Upper lobe of left lung (tissue), 6 donors: Measurements from ENCODE around the gene PTPRN2. TPM values are rescaled to one million over a fixed set of nuclear protein-coding genes. Genes with fewer than 3 reads are reported as not detected.
A peak's percentile ranks its signal among the peaks of the same experiment; 100 is the strongest.

Experiments
- ATAC-seq, 2 donors: fragments of 200-7000 bp; cut with Tn5 transposase; one replicate each; pipeline ENCODE4 v1.9.1; 2022; ENCODE audit warnings: mild to moderate bottlenecking in 2 of 2, moderate library complexity in 2 of 2; ENCODE audit not compliant: low FRiP score in 2 of 2
- DNase-seq, 2 donors: peaks; one replicate each; pipeline ENCODE4 v3.0.0-alpha.2; 2019 to 2020
- H3K27ac ChIP-seq, 4 donors: fragments of 200-600 bp; sonication (generic); one replicate each; pipeline ENCODE4 v1.5.1; 2016 to 2019
- H3K27me3 ChIP-seq, 4 donors: fragments of 200-600 bp; sonication (generic); one replicate each; pipeline ENCODE4 v1.5.1; 2017 to 2019
- H3K36me3 ChIP-seq, 4 donors: fragments of 200-600 bp; sonication (generic); one replicate each; pipeline ENCODE4 v1.5.1; 2016 to 2019
- H3K4me1 ChIP-seq, 4 donors: fragments of 200-600 bp; sonication (generic); one replicate each; pipeline ENCODE4 v1.5.1; 2018 to 2019
- H3K4me3 ChIP-seq, 4 donors: fragments of 200-600 bp; sonication (generic); one replicate each; pipeline ENCODE4 v1.5.1; 2017 to 2019; ENCODE audit warnings: mild to moderate bottlenecking in 2 of 4, moderate library complexity in 1 of 4
- H3K9me3 ChIP-seq, 4 donors: fragments of 200-600 bp; sonication (generic); one replicate each; pipeline ENCODE4 v1.5.1; 2018 to 2019
- CTCF ChIP-seq, 6 experiments: fragments of 450-650 bp in 4 of 6; fragments of 200-600 bp in 2 of 6; sonication (generic) in 2 of 6; IDR thresholded peaks; one replicate each; pipeline ENCODE4 v1.5.1; 2016 to 2019; ENCODE audit warnings: antibody characterized with exemption in 6 of 6
- EP300 ChIP-seq, 4 donors: sonication (generic); formaldehyde crosslinking; IDR thresholded peaks; one replicate each; pipeline ENCODE4 v1.5.1; 2017; ENCODE audit warnings: antibody characterized with exemption in 4 of 4, control low read depth in 2 of 4
- POLR2A ChIP-seq, 4 donors: fragments of 450-650 bp; IDR thresholded peaks; one replicate each; pipeline ENCODE4 v1.5.1; 2016 to 2017; ENCODE audit warnings: antibody characterized with exemption in 4 of 4, mild to moderate bottlenecking in 2 of 4
- POLR2AphosphoS5 ChIP-seq, 2 donors: sonication (generic); formaldehyde crosslinking; IDR thresholded peaks; one replicate each; pipeline ENCODE4 v1.5.1; 2017; ENCODE audit warnings: antibody characterized with exemption in 2 of 2
- WGBS, 2 donors: methylation state at CpG; one replicate each; pipeline ENCODE4 v1.1.5; 2017 to 2018; 5-methylcytosine and 5-hydroxymethylcytosine counted together
- total RNA-seq, 6 donors: library from RNA; depleted of rRNA in 4 of 6; stranded (reverse); fragments of >200 nt in 4 of 6; gene quantifications; one replicate each; pipeline versions ENCODE4 v1.1.0 to v1.2.1, GENCODE V29; 2016 to 2021
- donor health status: DM: no; HTN: no; CAD: no; lungs with moderate emphysema.
- donor health status: DM: no; HTN: yes; CAD: no; lungs with severe emphysema.

PTPRN2 gene
- total RNA-seq, 6 donors from 2014 or later = 3.3 to 7.9 (median 5.2) TPM

- no peaks in the 10 kb centered on the region for H3K27me3 ChIP-seq
- ATAC-seq (no peak), DNase-seq (no peak)
- no peak overlapping the region for H3K4me3 ChIP-seq
- no peaks in the 10 kb centered on the region for H3K4me1 ChIP-seq
- no peaks in the 10 kb centered on the region for H3K9me3 ChIP-seq
- no peaks in the 10 kb centered on the region for H3K36me3 ChIP-seq
- TF ChIP-seq POLR2A (IDR thresholded peaks at IDR 0.05) (no peak), POLR2AphosphoS5 (IDR thresholded peaks at IDR 0.05) (no peak)
- WGBS, 2 donors = 71 to 80% methylated on average over 11 to 21 of the region's 21 CpGs
- H3K27ac ChIP-seq = no peak overlapping the region
Measured at GRCh38 chr7:158529181-158530096, 58.2 kb downstream of the PTPRN2 start.

GRCh38 chr7:158527915-158528502, 59.6 kb downstream of the PTPRN2 start:
- Histone ChIP-seq H3K27me3 (no peaks in the 10 kb centered on the region), H3K27ac (no peak overlapping the region), H3K4me1 (no peaks in the 10 kb centered on the region), H3K9me3 (no peaks in the 10 kb centered on the region), H3K36me3 (no peaks in the 10 kb centered on the region), H3K4me3 (no peak overlapping the region)
- TF ChIP-seq POLR2A (IDR thresholded peaks at IDR 0.05) (no peak), EP300 (IDR thresholded peaks at IDR 0.05) (no peak), CTCF (IDR thresholded peaks at IDR 0.05) (no peak), POLR2AphosphoS5 (IDR thresholded peaks at IDR 0.05) (no peak)
- ATAC-seq (no peak), DNase-seq (no peak)
- WGBS, 2 donors = 63 to 71% methylated on average over 13 to 14 of the region's 14 CpGs

GRCh38 chr7:158527495-158527894, 60.1 kb downstream of the PTPRN2 start:
- DNase-seq (no peak), ATAC-seq (no peak)
- Histone ChIP-seq H3K27ac (no peak overlapping the region), H3K4me3 (no peak overlapping the region), H3K9me3 (no peaks in the 10 kb centered on the region), H3K27me3 (no peaks in the 10 kb centered on the region), H3K4me1 (no peaks in the 10 kb centered on the region), H3K36me3 (no peaks in the 10 kb centered on the region)
- 79 to 85% methylated on average over 7 to 10 of the region's 10 CpGs for WGBS, 2 donors
- TF ChIP-seq EP300 (IDR thresholded peaks at IDR 0.05) (no peak), CTCF (IDR thresholded peaks at IDR 0.05) (no peak), POLR2AphosphoS5 (IDR thresholded peaks at IDR 0.05) (no peak), POLR2A (IDR thresholded peaks at IDR 0.05) (no peak)

DNA sequence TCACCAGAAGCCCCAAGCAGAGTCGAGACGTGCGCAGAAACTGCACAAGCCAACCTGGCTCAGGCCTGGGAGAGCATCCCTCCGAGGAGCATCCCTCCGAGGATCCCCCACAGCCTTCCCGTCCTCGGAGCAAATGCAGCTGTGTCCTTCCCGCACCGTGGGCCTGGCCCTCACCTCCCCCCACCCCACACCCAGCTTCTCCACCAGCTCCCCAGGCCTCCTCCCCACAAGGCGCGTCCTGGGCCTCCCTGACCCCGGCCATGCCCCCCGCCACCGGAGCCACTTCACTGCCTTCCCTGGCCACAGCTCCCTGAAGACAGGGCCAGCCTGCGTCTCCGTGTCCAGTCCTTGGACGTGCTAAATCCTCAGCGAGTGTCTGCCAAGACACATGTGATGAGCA, 60.6 kb downstream of the PTPRN2 start:
- TF ChIP-seq EP300 (IDR thresholded peaks at IDR 0.05) (no peak), POLR2AphosphoS5 (IDR thresholded peaks at IDR 0.05) (no peak), POLR2A (IDR thresholded peaks at IDR 0.05) (no peak), CTCF (IDR thresholded peaks at IDR 0.05) (no peak)
- Histone ChIP-seq H3K27ac (no peak overlapping the region), H3K9me3 (no peaks in the 10 kb centered on the region), H3K27me3 (no peaks in the 10 kb centered on the region), H3K36me3 (no peaks in the 10 kb centered on the region), H3K4me1 (no peaks in the 10 kb centered on the region), H3K4me3 (no peak overlapping the region)
- 94% methylated on average over 6 to 18 of the region's 18 CpGs for WGBS, 2 donors
- no peak for ATAC-seq
- peak in 1 of 2 donors; percentile 74 for DNase-seq

- TF ChIP-seq POLR2A (IDR thresholded peaks at IDR 0.05) (no peak), CTCF (IDR thresholded peaks at IDR 0.05) (no peak), EP300 (IDR thresholded peaks at IDR 0.05) (no peak), POLR2AphosphoS5 (IDR thresholded peaks at IDR 0.05) (no peak)
- 92 to 95% methylated on average over 9 of the region's 9 CpGs for WGBS, 2 donors
- no peaks in the 10 kb centered on the region for H3K4me1 ChIP-seq
Measured at GRCh38 chr7:158526531-158526930, 61.1 kb downstream of the PTPRN2 start.

More at GRCh38 chr7:158526531-158526930, 61.1 kb downstream of the PTPRN2 start:
- ATAC-seq (no peak), DNase-seq (no peak)
- Histone ChIP-seq H3K27me3 (no peaks in the 10 kb centered on the region), H3K9me3 (no peaks in the 10 kb centered on the region), H3K4me3 (no peak overlapping the region), H3K27ac (no peak overlapping the region), H3K36me3 (no peaks in the 10 kb centered on the region)
